ENCODE results near the gene CDKAL1. TPM values are rescaled to one million over a fixed set of nuclear protein-coding genes. Genes with fewer than 3 reads are reported as not detected.

CDKAL1 gene
- total and polyA plus RNA-seq, 10 of the 15 experiments (the other 5 are each of a cell fraction or from before 2014, with no cell fraction given) = 10.7 to 26.9 (median 17.3) TPM

DNA sequence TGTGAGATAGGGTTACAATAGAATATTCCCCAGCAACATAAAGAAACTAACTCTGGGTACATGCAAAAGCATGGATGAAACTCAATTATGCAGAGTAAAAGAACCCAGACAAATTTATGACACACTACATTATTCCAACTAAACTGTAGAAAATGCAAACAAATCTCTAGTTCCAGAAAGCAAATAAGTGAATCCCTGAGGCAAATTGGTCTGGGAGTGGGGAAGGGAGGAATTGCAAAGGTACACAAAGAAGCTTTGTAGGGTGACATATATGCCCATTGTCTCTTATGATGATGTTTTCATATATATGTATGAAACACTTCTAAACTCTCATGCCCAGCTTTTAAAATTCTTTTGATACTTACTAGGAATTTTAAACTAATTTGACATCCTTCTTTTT lies 266.0 kb downstream of the CDKAL1 start:
- DNase-seq (ENCODE audit: low read depth, low spot score) = no peak
- H3K4me1 ChIP-seq (ENCODE audit: control insufficient read depth, insufficient read depth, low read length) = no peaks in the 10 kb centered on the region; the same call in 1 of the 2 replicates
- H3K27ac ChIP-seq (ENCODE audit: control insufficient read depth, insufficient read depth) = no peak overlapping the region
- H3K36me3 ChIP-seq (ENCODE audit: control insufficient read depth in 2 of 2, insufficient read depth in 2 of 2, low read length in 1 of 2) = no peaks in the 10 kb centered on the region
- CTCF ChIA-PET = interaction anchor here (1.4 kb wide), 1 partner anchor 237 kb away, joined by 3 read pairs; no protein-coding TSS in a partner anchor
- no peak overlapping the region for H3K9ac ChIP-seq (ENCODE audit: control insufficient read depth, insufficient read depth, low read length)
- no peak for ATAC-seq
- H3K27me3 ChIP-seq (replicated peaks in 1 of 2; ENCODE audit: control insufficient read depth in 2 of 2, insufficient read depth in 2 of 2, low read length in 1 of 2) = no peaks in the 10 kb centered on the region
- no peaks in the 10 kb centered on the region for H3K79me2 ChIP-seq (ENCODE audit: control insufficient read depth, insufficient read depth, low read length)
- no peak overlapping the region for H2AFZ ChIP-seq (ENCODE audit: control insufficient read depth, low read depth, low read length)
- intact Hi-C loops (cut with micrococcal nuclease; ENCODE audit: unreplicated experiment) (no loop called here), in situ Hi-C loops (cut with MboI) (no loop called here)
- no peaks in the 10 kb centered on the region for H3K9me3 ChIP-seq (replicated peaks; ENCODE audit: control insufficient read depth, insufficient read depth, low read length)
- H3K4me2 ChIP-seq (ENCODE audit: control insufficient read depth, insufficient read depth) = no peak overlapping the region
- FAIRE-seq = no peak
- no peak for TF ChIP-seq RUNX3 (IDR thresholded peaks at IDR 0.05; ENCODE audit: low read length)
- TF ChIP-seq, protein P1, sequence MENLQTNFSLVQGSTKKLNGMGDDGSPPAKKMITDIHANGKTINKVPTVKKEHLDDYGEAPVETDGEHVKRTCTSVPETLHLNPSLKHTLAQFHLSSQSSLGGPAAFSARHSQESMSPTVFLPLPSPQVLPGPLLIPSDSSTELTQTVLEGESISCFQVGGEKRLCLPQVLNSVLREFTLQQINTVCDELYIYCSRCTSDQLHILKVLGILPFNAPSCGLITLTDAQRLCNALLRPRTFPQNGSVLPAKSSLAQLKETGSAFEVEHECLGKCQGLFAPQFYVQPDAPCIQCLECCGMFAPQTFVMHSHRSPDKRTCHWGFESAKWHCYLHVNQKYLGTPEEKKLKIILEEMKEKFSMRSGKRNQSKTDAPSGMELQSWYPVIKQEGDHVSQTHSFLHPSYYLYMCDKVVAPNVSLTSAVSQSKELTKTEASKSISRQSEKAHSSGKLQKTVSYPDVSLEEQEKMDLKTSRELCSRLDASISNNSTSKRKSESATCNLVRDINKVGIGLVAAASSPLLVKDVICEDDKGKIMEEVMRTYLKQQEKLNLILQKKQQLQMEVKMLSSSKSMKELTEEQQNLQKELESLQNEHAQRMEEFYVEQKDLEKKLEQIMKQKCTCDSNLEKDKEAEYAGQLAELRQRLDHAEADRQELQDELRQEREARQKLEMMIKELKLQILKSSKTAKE (IDR thresholded peaks at IDR 0.05; ENCODE audit: low read depth, poor library complexity, severe bottlenecking) = no peak
- no peak for TF ChIP-seq CBX5 (IDR thresholded peaks at IDR 0.05; ENCODE audit: low read depth)
- TF ChIP-seq NFIC (IDR thresholded peaks at IDR 0.05; ENCODE audit: low read depth, low read length) = no peak
- TF ChIP-seq, protein P2, sequence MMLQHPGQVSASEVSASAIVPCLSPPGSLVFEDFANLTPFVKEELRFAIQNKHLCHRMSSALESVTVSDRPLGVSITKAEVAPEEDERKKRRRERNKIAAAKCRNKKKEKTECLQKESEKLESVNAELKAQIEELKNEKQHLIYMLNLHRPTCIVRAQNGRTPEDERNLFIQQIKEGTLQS (IDR thresholded peaks at IDR 0.05; ENCODE audit: borderline replicate concordance, extremely low read depth, low read depth, low read length) = no peak
- no peak for TF ChIP-seq HDGF (IDR thresholded peaks at IDR 0.05)
- no peak for TF ChIP-seq ZNF274 (IDR thresholded peaks at IDR 0.05; ENCODE audit: insufficient read depth, insufficient read length)
- no peak for TF ChIP-seq ZBED1 (IDR thresholded peaks at IDR 0.05; ENCODE audit: borderline replicate concordance)
- no peak for TF ChIP-seq STAT1 (conservative IDR thresholded peaks at IDR 0.05)
- no peak for TF ChIP-seq POLR2AphosphoS5 (IDR thresholded peaks at IDR 0.05; ENCODE audit: low read length)
- TF ChIP-seq, protein P3, sequence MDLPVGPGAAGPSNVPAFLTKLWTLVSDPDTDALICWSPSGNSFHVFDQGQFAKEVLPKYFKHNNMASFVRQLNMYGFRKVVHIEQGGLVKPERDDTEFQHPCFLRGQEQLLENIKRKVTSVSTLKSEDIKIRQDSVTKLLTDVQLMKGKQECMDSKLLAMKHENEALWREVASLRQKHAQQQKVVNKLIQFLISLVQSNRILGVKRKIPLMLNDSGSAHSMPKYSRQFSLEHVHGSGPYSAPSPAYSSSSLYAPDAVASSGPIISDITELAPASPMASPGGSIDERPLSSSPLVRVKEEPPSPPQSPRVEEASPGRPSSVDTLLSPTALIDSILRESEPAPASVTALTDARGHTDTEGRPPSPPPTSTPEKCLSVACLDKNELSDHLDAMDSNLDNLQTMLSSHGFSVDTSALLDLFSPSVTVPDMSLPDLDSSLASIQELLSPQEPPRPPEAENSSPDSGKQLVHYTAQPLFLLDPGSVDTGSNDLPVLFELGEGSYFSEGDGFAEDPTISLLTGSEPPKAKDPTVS (IDR thresholded peaks at IDR 0.05; ENCODE audit: low read depth, low read length) = no peak
- no peak for TF ChIP-seq CREM (IDR thresholded peaks at IDR 0.05; ENCODE audit: low read depth)
- no peak for TF ChIP-seq CBFB (IDR thresholded peaks at IDR 0.05; ENCODE audit: low read depth)
- no peak for TF ChIP-seq LARP7 (IDR thresholded peaks at IDR 0.05)
- TF ChIP-seq RB1 (IDR thresholded peaks at IDR 0.05; ENCODE audit: borderline replicate concordance) = no peak
- no peak overlapping the region for H3K4me3 ChIP-seq
- SMC1A ChIA-PET (ENCODE audit: uncharacterized antibody, unreplicated experiment) = no interaction called here
- no peaks in the 10 kb centered on the region for H4K20me1 ChIP-seq (ENCODE audit: control insufficient read depth, insufficient read depth)
- POLR2A ChIA-PET = interaction anchor here (0.6 kb wide), 1 partner anchor 154 kb away, joined by 7 read pairs; no protein-coding TSS in a partner anchor
- no TSS peak for BruUV-seq (replicated peaks)
- RAD21 ChIA-PET (ENCODE audit: unreplicated experiment) = no interaction called here
